K562 (cell line): ENCODE measurements around the gene PDCL3. TPM values are rescaled to one million over a fixed set of nuclear protein-coding genes. Genes with fewer than 3 reads are reported as not detected.

Source experiments
- ATAC-seq: fragments of 200-7000 bp; cut with Tn5 transposase; 3 replicates; pipeline ENCODE4 v1.9.1; 2020; ENCODE audit warnings: moderate library complexity
- BruUV-seq: library from RNA; stranded (reverse); fragments of 400-500 nt; replicated peaks from 2 replicates; lab custom pipeline; 2021; lab: Mats Ljungman, UMichigan
- CTCF ChIA-PET: fragments of 300-600 bp; formaldehyde crosslinking; extraction: SDS; loops from one replicate; lab custom pipeline; 2021; ENCODE audit warnings: low intra/inter-chr PET ratio; lab: Yijun Ruan, JAX
- POLR2A ChIA-PET: fragments of 300-600, 350-650 bp; sonication (Branson Sonifier 250); formaldehyde crosslinking; extraction: SDS; loops from one replicate; lab custom pipeline; 2021; ENCODE audit warnings: antibody characterized with exemption, inconsistent platforms; lab: Yijun Ruan, JAX
- DNase-seq, 4 experiments: peaks; one replicate each; pipeline versions ENCODE4 v3.0.0 to v3.0.0-alpha.2; 2011 to 2018; ENCODE audit warnings: low spot score in 3 of 4, mixed read lengths in 3 of 4; ENCODE audit errors: extremely low read depth in 1 of 4
- FAIRE-seq: peaks from 2 replicates; lab custom pipeline; 2011; peaks lifted over from hg19 to GRCh38; lab: Jason Lieb, UNC
- H2AFZ ChIP-seq: 2 replicates; pipeline ENCODE4 v1.6.0; 2011; ENCODE audit warnings: low read depth, low read length, control low read depth, inconsistent platforms
- H3K27ac ChIP-seq: fragments of 200-600 bp; 3 replicates; pipeline ENCODE4 v1.8.0; 2011; ENCODE audit warnings: low read depth, mild to moderate bottlenecking, control low read depth, inconsistent platforms, low read length, moderate library complexity, mixed read lengths; ENCODE audit errors: extremely low read depth
- H3K27me3 ChIP-seq, 2 experiments: fragments of 300-600 bp in 1 of 2; 2 replicates in 1 of 2; 3 replicates in 1 of 2; pipeline versions ENCODE4 v1.6.0 to v1.8.0; 2011; ENCODE audit warnings: inconsistent platforms in 2 of 2, low read length in 2 of 2, mild to moderate bottlenecking in 1 of 2, mixed read lengths in 1 of 2, moderate library complexity in 1 of 2; ENCODE audit not compliant: control insufficient read depth in 2 of 2, insufficient read depth in 2 of 2
- H3K36me3 ChIP-seq: fragments of 300-600 bp; 3 replicates; pipeline ENCODE4 v1.8.0; 2011; ENCODE audit warnings: mild to moderate bottlenecking, low read length, inconsistent platforms; ENCODE audit not compliant: control insufficient read depth, insufficient read depth
- H3K4me1 ChIP-seq, 2 experiments: fragments of 200-600 bp in 1 of 2; replicated peaks in 1 of 2; 2 replicates in 1 of 2; 3 replicates in 1 of 2; pipeline versions ENCODE4 v1.5.1 to v1.8.0; 2011; ENCODE audit warnings: inconsistent platforms in 2 of 2, low read length in 2 of 2, mild to moderate bottlenecking in 1 of 2, mixed read lengths in 1 of 2, moderate library complexity in 1 of 2; ENCODE audit not compliant: control insufficient read depth in 2 of 2, insufficient read depth in 2 of 2
- H3K4me2 ChIP-seq: 2 replicates; pipeline ENCODE4 v1.6.1; 2011; ENCODE audit warnings: low read length, control low read depth, inconsistent platforms, mixed read lengths; ENCODE audit not compliant: insufficient read depth
- H3K4me3 ChIP-seq: fragments of 200-600 bp; sonication (generic), shearing (Covaris generic); 2 replicates; pipeline ENCODE4 v1.5.1; 2016; ENCODE audit warnings: control low read depth, inconsistent platforms
- H3K79me2 ChIP-seq: fragments of 200-600 bp; 3 replicates; pipeline ENCODE4 v1.8.0; 2011; ENCODE audit warnings: low read length, inconsistent platforms; ENCODE audit not compliant: control insufficient read depth, insufficient read depth
- H3K9ac ChIP-seq, 2 experiments: 2 replicates each; pipeline versions ENCODE4 v1.6.0 to v1.6.1; 2011; ENCODE audit warnings: low read depth in 2 of 2, low read length in 2 of 2, control low read depth in 1 of 2, inconsistent platforms in 1 of 2, mild to moderate bottlenecking in 1 of 2, mixed read lengths in 1 of 2; ENCODE audit not compliant: insufficient read depth in 1 of 2
- H3K9me1 ChIP-seq: one replicate; pipeline ENCODE4 v1.6.0; 2011; ENCODE audit warnings: inconsistent platforms, mild to moderate bottlenecking, low read length, moderate library complexity; ENCODE audit not compliant: control insufficient read depth, insufficient read depth
- H3K9me3 ChIP-seq: replicated peaks from 2 replicates; pipeline ENCODE4 v1.5.1; 2011; ENCODE audit warnings: low read depth, low read length, inconsistent platforms; ENCODE audit not compliant: control insufficient read depth, insufficient read depth
- H4K20me1 ChIP-seq: replicated peaks from 2 replicates; pipeline ENCODE4 v1.6.1; 2011; ENCODE audit warnings: low read length, inconsistent platforms, mixed read lengths; ENCODE audit not compliant: control insufficient read depth, insufficient read depth
- ARID2 ChIP-seq: fragments of 450-650 bp; IDR thresholded peaks from 2 replicates; pipeline ENCODE4 v1.6.1; 2017; ENCODE audit warnings: antibody characterized with exemption, mild to moderate bottlenecking
- ARNT ChIP-seq, 2 experiments: fragments of 450-650 bp; IDR thresholded peaks; 2 replicates each; pipeline ENCODE4 v1.6.1; 2016; ENCODE audit warnings: mild to moderate bottlenecking in 1 of 2
- ATF7 ChIP-seq: fragments of 450-650 bp; IDR thresholded peaks from 2 replicates; pipeline ENCODE4 v1.7.1; 2014; ENCODE audit warnings: mild to moderate bottlenecking, moderate library complexity
- BACH1 ChIP-seq: fragments of 200-800 bp; sonication (Bioruptor generic); IDR thresholded peaks from 2 replicates; pipeline ENCODE4 v1.6.1; 2016; ENCODE audit warnings: missing genetic modification characterization, missing compliant biosample characterization
- BCOR ChIP-seq: fragments of 450-650 bp; IDR thresholded peaks from 2 replicates; pipeline ENCODE4 v1.6.1; 2016
- CTBP1 ChIP-seq: fragments of 450-650 bp; IDR thresholded peaks from 2 replicates; pipeline ENCODE4 v1.6.1; 2016; ENCODE audit warnings: borderline replicate concordance
- DNMT1 ChIP-seq: fragments of 450-650 bp; IDR thresholded peaks from 2 replicates; pipeline ENCODE4 v1.6.1; 2016; ENCODE audit warnings: antibody characterized with exemption, mild to moderate bottlenecking
- EHMT2 ChIP-seq: fragments of 450-650 bp; IDR thresholded peaks from 2 replicates; pipeline ENCODE4 v1.6.1; 2018; ENCODE audit warnings: antibody characterized with exemption
- ESRRA ChIP-seq: fragments of 450-650 bp; IDR thresholded peaks from 2 replicates; pipeline ENCODE4 v1.6.1; 2014; ENCODE audit warnings: low read depth, mild to moderate bottlenecking, moderate library complexity, borderline replicate concordance
- FOXO4 ChIP-seq: fragments of 450-650 bp; formaldehyde crosslinking; IDR thresholded peaks from 2 replicates; pipeline ENCODE4 v1.4.0; 2020; ENCODE audit warnings: mild to moderate bottlenecking, moderate library complexity
- JUN ChIP-seq, 2 experiments: sonication (generic) in 1 of 2; formaldehyde crosslinking in 1 of 2; IDR thresholded peaks; 2 replicates each; pipeline versions ENCODE4 v1.6.1 to v1.8.0; 2012 to 2022; ENCODE audit warnings: borderline replicate concordance in 2 of 2, mild to moderate bottlenecking in 2 of 2, improper control_type of control experiment in 1 of 2, low read depth in 1 of 2, low read length in 1 of 2, missing genetic modification reagents in 1 of 2
- NCOA1 ChIP-seq: fragments of 450-650 bp; IDR thresholded peaks from 2 replicates; pipeline ENCODE4 v1.6.1; 2016; ENCODE audit warnings: low read depth
- NCOR1 ChIP-seq: fragments of 450-650 bp; IDR thresholded peaks from 2 replicates; pipeline ENCODE4 v1.6.1; 2016; ENCODE audit warnings: mild to moderate bottlenecking, moderate library complexity
- NFE2L1 ChIP-seq: fragments of 450-650 bp; IDR thresholded peaks from 2 replicates; pipeline ENCODE4 v1.6.1; 2016; ENCODE audit warnings: missing genetic modification characterization, low read depth, mild to moderate bottlenecking, missing compliant biosample characterization, moderate library complexity, borderline replicate concordance
- PML ChIP-seq: IDR thresholded peaks from 2 replicates; pipeline ENCODE4 v1.6.1; 2012; ENCODE audit warnings: low read length, inconsistent platforms
- POLR2G ChIP-seq: fragments of 200-400 bp; formaldehyde crosslinking; IDR thresholded peaks from 2 replicates; pipeline ENCODE4 v1.6.1; 2017; ENCODE audit warnings: low read depth, mild to moderate bottlenecking, antibody characterized with exemption, low read length, moderate library complexity
- RHOXF2B ChIP-seq: fragments of 250-450 bp; sonication (Bioruptor Pico); conservative IDR thresholded peaks from 2 replicates; pipeline ENCODE4 v1.5.1; 2021
- SP1 ChIP-seq: sonication (generic); formaldehyde crosslinking; IDR thresholded peaks from 2 replicates; pipeline ENCODE4 v1.8.1; 2022; ENCODE audit warnings: mild to moderate bottlenecking, missing genetic modification reagents
- TSC22D4 ChIP-seq: fragments of 450-650 bp; IDR thresholded peaks from 2 replicates; pipeline ENCODE4 v1.6.1; 2016; ENCODE audit warnings: missing genetic modification characterization, missing biosample characterization, control low read depth
- ZEB2 ChIP-seq: fragments of 450-650 bp; IDR thresholded peaks from 2 replicates; pipeline ENCODE4 v1.6.1; 2016
- ZNF143 ChIP-seq: sonication (generic); formaldehyde crosslinking; IDR thresholded peaks from 2 replicates; pipeline ENCODE4 v1.9.0; 2022; ENCODE audit warnings: mild to moderate bottlenecking, missing genetic modification reagents
- ZNF280B ChIP-seq: fragments of 250-450 bp; sonication (Bioruptor Pico); IDR thresholded peaks from 2 replicates; pipeline ENCODE4 v1.5.1; 2021; ENCODE audit warnings: mild to moderate bottlenecking
- ZNF778 ChIP-seq: fragments of 450-650 bp; formaldehyde crosslinking; IDR thresholded peaks from 2 replicates; pipeline ENCODE4 v1.4.0; 2020; ENCODE audit warnings: mild to moderate bottlenecking, moderate library complexity
- WGBS: fragments of 100-300 bp; shearing (Covaris generic); methylation state at CpG from one replicate; pipeline ENCODE4 v1.1.6; 2016; ENCODE audit warnings: low coverage, mixed read lengths; ENCODE audit not compliant: insufficient coverage; ENCODE audit errors: missing lambda C conversion rate; 5-methylcytosine and 5-hydroxymethylcytosine counted together
- in situ Hi-C: fragments of 300-500 bp; cut with MboI; formaldehyde crosslinking; loops from 4 replicates; pipeline ENCODE4 v1.15.0; 2018; ENCODE audit warnings: inconsistent platforms, mixed read lengths
- intact Hi-C: fragments of 100-400 bp; cut with micrococcal nuclease; formaldehyde crosslinking; loops from 2 replicates; pipeline ENCODE4 v1.14.2; 2022
- polyA plus RNA-seq, 8 experiments: library from polyadenylated mRNA; depleted of rRNA in 4 of 8; stranded (reverse) in 5 of 8; unstranded in 3 of 8; fragments of >200 nt; fragmentation: Nextera tagmentation in 2 of 8; fragmentation: Illumina TruSeq in 1 of 8; extraction: Ambion mirVana in 2 of 8; extraction: Trizol in 1 of 8; gene quantifications; 2 replicates each; pipeline versions ENCODE4 v1.2.1 to v1.2.3, GENCODE V29; 2011 to 2014; ENCODE audit warnings: inconsistent platforms in 1 of 8, missing spikeins in 1 of 8
- total RNA-seq, 7 experiments: library from RNA; depleted of rRNA in 6 of 7; stranded (reverse); fragments of >200 nt in 6 of 7; fragmentation: Illumina TruSeq in 2 of 7; extraction: Trizol in 2 of 7; gene quantifications; 2 replicates each; pipeline versions ENCODE4 v1.2.1 to v1.2.3, GENCODE V29; 2011 to 2021; ENCODE audit warnings: low replicate concordance in 1 of 7

The PDCL3 gene
- total and polyA plus RNA-seq, 9 of the 15 experiments (the other 6 are each of a cell fraction or from before 2014, with no cell fraction given) = 16.6 to 76.7 (median 26.9) TPM

- peak; percentile 91 for FAIRE-seq
- Histone ChIP-seq H3K36me3 (no peaks in the 10 kb centered on the region), H4K20me1 (peaks cover 2% of the 10 kb centered on the region; the same call in 1 of the 2 replicates), H3K79me2 (no peaks in the 10 kb centered on the region), H3K27ac (0 out of 3 replicates have a peak overlapping the region, but pooled peaks have one; percentile 57), H3K4me2 (peak overlapping the region; percentile 35; the same call in 1 of the 2 replicates), H3K4me1 (peaks cover 4 to 13% of the 10 kb centered on the region in 2 experiments; a peak in 3 of 5 replicates), H3K4me3 (no peak overlapping the region), H3K27me3 (no peaks in the 10 kb centered on the region), H3K9me3 (no peaks in the 10 kb centered on the region), H3K9me1 (no peaks in the 10 kb centered on the region), H2AFZ (0 out of 2 replicates have a peak overlapping the region, but pooled peaks have one; percentile 41), H3K9ac (no peak overlapping the region)
- ChIA-PET POLR2A (interaction anchor here (0.6 to 1.0 kb wide), 3 partner anchors 13 to 1422 kb away, joined by 3 read pairs; no protein-coding TSS in a partner anchor), CTCF (no interaction called here)
- ATAC-seq = peak; percentile 95
- intact Hi-C loops (no loop called here), in situ Hi-C loops (no loop called here)
- 2% methylated on average over 4 of the region's 4 CpGs for WGBS
- DNase-seq = peak in 3 of 4 experiments; percentile 18 to 83 (median 62)
- BruUV-seq = no TSS peak
- TF ChIP-seq NCOR1 = peak; percentile 89
- TF ChIP-seq NCOA1 = peak; percentile 71; the same call in 1 of the 2 replicates
- no peak for TF ChIP-seq ARID2
- TF ChIP-seq DNMT1 = no peak
- peak; percentile 54; the same call in 1 of the 2 replicates for TF ChIP-seq ATF7
- TF ChIP-seq ESRRA = 0 out of 2 replicates have a peak, but pooled peaks have one; percentile 13
- TF ChIP-seq FOXO4 (CRISPR knock-in tag) = no peak
- peak; percentile 97 for TF ChIP-seq NFE2L1 (tag)
- TF ChIP-seq EHMT2 = peak; percentile 75; the same call in 1 of the 2 replicates
- TF ChIP-seq JUN (IDR thresholded peaks at IDR 0.05; ENCODE audit: borderline replicate concordance, low read depth, low read length) = 0 out of 2 replicates have a peak, but pooled peaks have one; percentile 24
- no peak for TF ChIP-seq JUN (CRISPR knock-in tag; IDR thresholded peaks at IDR 0.05; ENCODE audit: borderline replicate concordance)
- TF ChIP-seq ZNF778 (CRISPR knock-in tag) = no peak
- TF ChIP-seq TSC22D4 (tag) = no peak
- TF ChIP-seq RHOXF2B (CRISPR knock-in tag) = no peak
- no peak for TF ChIP-seq ZNF143
- TF ChIP-seq POLR2G = no peak
- TF ChIP-seq CTBP1 = peak; percentile 89; the same call in 1 of the 2 replicates
- TF ChIP-seq PML = peak; percentile 79
- 0 out of 2 replicates have a peak, but pooled peaks have one; percentile 10 for TF ChIP-seq BCOR
- no peak for TF ChIP-seq SP1 (CRISPR knock-in tag)
- TF ChIP-seq ZNF280B (CRISPR knock-in tag) = no peak
- peak; percentile 31; the same call in 1 of the 2 replicates for TF ChIP-seq ZEB2
- peak in 1 of 2 experiments; percentile 65; a peak in 2 of 4 replicates for TF ChIP-seq ARNT (IDR thresholded peaks at IDR 0.05)
- peak; percentile 63; the same call in 1 of the 2 replicates for TF ChIP-seq BACH1 (tag)
These were observed 49.1 kb upstream of the PDCL3 start for GRCh38 chr2:100513650-100514049.
